OCI-LY7 (cell line): ENCODE results near the gene ARHGAP42.

Source experiments
- EZH2phosphoT487 ChIP-seq: fragments of 200-600 bp; sonication (generic); IDR thresholded peaks from 2 replicates; pipeline ENCODE4 v1.6.1; 2018; ENCODE audit warnings: low read depth, borderline replicate concordance, mild to moderate bottlenecking, mixed run types, antibody characterized with exemption, low read length, moderate library complexity, mixed read lengths
- TF ChIP-seq, protein P1 (sequence below): fragments of 200-600 bp; sonication (generic); conservative IDR thresholded peaks from 2 replicates; pipeline ENCODE4 v1.5.1; 2014; ENCODE audit warnings: mild to moderate bottlenecking, antibody characterized with exemption, low read length, moderate library complexity, mixed read lengths

DNA sequence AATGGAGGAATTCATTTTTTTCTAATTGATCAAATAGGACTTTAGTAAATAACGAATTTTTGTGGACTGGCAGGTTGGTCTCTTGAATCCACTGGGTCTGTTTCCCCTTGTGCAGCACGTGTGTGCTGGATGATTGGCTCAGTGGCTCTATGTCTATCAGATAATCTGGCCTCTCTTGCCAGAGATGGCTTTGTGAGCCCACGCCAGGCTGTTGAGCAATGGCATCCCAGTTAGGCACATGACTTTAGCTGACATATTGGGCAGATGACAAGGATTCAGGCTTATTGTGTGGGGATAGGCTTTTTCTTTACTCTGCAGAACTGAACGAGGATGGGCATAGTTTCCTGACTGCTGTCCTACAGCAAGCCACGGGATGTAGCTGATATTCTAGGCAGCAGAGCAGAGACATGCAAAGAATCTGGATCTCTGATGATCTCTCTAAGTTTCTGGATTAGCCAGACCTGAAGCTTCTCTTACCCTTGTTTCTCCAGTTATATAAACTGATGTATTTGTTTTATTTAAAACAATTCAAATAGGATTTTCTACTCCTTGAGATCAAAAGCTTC, 144.9 kb downstream of the ARHGAP42 start:
- TF ChIP-seq, protein P1, sequence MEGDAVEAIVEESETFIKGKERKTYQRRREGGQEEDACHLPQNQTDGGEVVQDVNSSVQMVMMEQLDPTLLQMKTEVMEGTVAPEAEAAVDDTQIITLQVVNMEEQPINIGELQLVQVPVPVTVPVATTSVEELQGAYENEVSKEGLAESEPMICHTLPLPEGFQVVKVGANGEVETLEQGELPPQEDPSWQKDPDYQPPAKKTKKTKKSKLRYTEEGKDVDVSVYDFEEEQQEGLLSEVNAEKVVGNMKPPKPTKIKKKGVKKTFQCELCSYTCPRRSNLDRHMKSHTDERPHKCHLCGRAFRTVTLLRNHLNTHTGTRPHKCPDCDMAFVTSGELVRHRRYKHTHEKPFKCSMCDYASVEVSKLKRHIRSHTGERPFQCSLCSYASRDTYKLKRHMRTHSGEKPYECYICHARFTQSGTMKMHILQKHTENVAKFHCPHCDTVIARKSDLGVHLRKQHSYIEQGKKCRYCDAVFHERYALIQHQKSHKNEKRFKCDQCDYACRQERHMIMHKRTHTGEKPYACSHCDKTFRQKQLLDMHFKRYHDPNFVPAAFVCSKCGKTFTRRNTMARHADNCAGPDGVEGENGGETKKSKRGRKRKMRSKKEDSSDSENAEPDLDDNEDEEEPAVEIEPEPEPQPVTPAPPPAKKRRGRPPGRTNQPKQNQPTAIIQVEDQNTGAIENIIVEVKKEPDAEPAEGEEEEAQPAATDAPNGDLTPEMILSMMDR = no peak
- no peak for TF ChIP-seq EZH2phosphoT487
